ENCODE data around the gene GALT. TPM values are rescaled to one million over a fixed set of nuclear protein-coding genes. Genes with fewer than 3 reads are reported as not detected.

The GALT gene
- total RNA-seq, 4 donors from 2014 or later = 8.1 to 23.6 (median 20.0) TPM

GRCh38 chr9:34659592-34660253, 13.2 kb downstream of the GALT start:
- in situ Hi-C loops (cut with MboI; ENCODE audit: low sequenced_read_pairs in 4 of 4) (loop anchor here in 1 of 4 donors (25.0 kb wide), 1 partner anchor 428 kb away; the partner anchor contains the start of genes FANCG and PIGO), intact Hi-C loops (cut with DNase I; ENCODE audit: low total_unique reads) (no loop called here)
- Histone ChIP-seq H3K4me1 (peaks cover 7 to 9% of the 10 kb centered on the region in 2 donors), H3K27me3 (no peaks in the 10 kb centered on the region), H3K9me3 (no peaks in the 10 kb centered on the region), H3K36me3 (peaks cover 0 to 6% of the 10 kb centered on the region in 2 donors), H3K27ac (no peak overlapping the region), H3K4me3 (no peak overlapping the region)
- no peak for DNase-seq
- TF ChIP-seq CTCF (IDR thresholded peaks at IDR 0.05 in 4 of 5, conservative IDR thresholded peaks at IDR 0.05 in 1 of 5) = no peak
- TF ChIP-seq POLR2A (IDR thresholded peaks at IDR 0.05) = no peak
- ATAC-seq = no peak

GRCh38 chr9:34662526-34663302, 16.2 kb downstream of the GALT start, which contains the start of gene CCL27:
Gene CCL27, minus strand, starts transcription at chr9:34662657. Its CDS starts 24 bp downstream, at chr9:34662633.
- no peak for TF ChIP-seq CTCF (IDR thresholded peaks at IDR 0.05 in 4 of 5, conservative IDR thresholded peaks at IDR 0.05 in 1 of 5)
- TF ChIP-seq POLR2A (IDR thresholded peaks at IDR 0.05) = no peak
- Histone ChIP-seq H3K36me3 (peaks cover 0 to 6% of the 10 kb centered on the region in 2 donors), H3K4me3 (no peak within 1 kb of the TSS), H3K27ac (peak within 1 kb of the TSS in 1 of 4 donors; percentile 99), H3K4me1 (peaks cover 0 to 4% of the 10 kb centered on the region in 2 donors), H3K9me3 (no peaks in the 10 kb centered on the region), H3K27me3 (no peaks in the 10 kb centered on the region)
- DNase-seq (no peak), ATAC-seq (no peak)
- intact Hi-C loops (cut with DNase I; ENCODE audit: low total_unique reads) = no loop called here
- in situ Hi-C loops (cut with MboI; ENCODE audit: low sequenced_read_pairs in 4 of 4) = loop anchor here in 1 of 4 donors (25.0 kb wide), 1 partner anchor 425 kb away; the partner anchor contains the start of genes FANCG and PIGO

GRCh38 chr9:34663303-34663605, 16.8 kb downstream of the GALT start:
- Histone ChIP-seq H3K4me1 (peaks cover 0 to 4% of the 10 kb centered on the region in 2 donors), H3K27me3 (no peaks in the 10 kb centered on the region), H3K4me3 (no peak overlapping the region), H3K27ac (peak overlapping the region in 1 of 4 donors; percentile 99), H3K36me3 (peaks cover 0 to 6% of the 10 kb centered on the region in 2 donors), H3K9me3 (no peaks in the 10 kb centered on the region)
- TF ChIP-seq CTCF (IDR thresholded peaks at IDR 0.05 in 4 of 5, conservative IDR thresholded peaks at IDR 0.05 in 1 of 5) = no peak
- intact Hi-C loops (cut with DNase I; ENCODE audit: low total_unique reads) (no loop called here), in situ Hi-C loops (cut with MboI; ENCODE audit: low sequenced_read_pairs in 4 of 4) (loop anchor here in 1 of 4 donors (25.0 kb wide), 1 partner anchor 424 kb away; the partner anchor contains the start of genes FANCG and PIGO)
- no peak for ATAC-seq
- DNase-seq = no peak

GRCh38 chr9:34664281-34665066, 18.0 kb downstream of the GALT start:
- DNase-seq (peak; percentile 60 to 75), ATAC-seq (peak; percentile 59)
- Histone ChIP-seq H3K4me3 (peak overlapping the region; percentile 76 to 98 (median 86)), H3K4me1 (peaks cover 0 to 4% of the 10 kb centered on the region in 2 donors), H3K36me3 (peaks cover 0 to 6% of the 10 kb centered on the region in 2 donors), H3K27me3 (no peaks in the 10 kb centered on the region), H3K9me3 (no peaks in the 10 kb centered on the region), H3K27ac (peak overlapping the region; percentile 91 to 100 (median 98))
- in situ Hi-C loops (cut with MboI; ENCODE audit: low sequenced_read_pairs in 4 of 4) (loop anchor here in 1 of 4 donors (25.0 kb wide), 1 partner anchor 423 kb away; the partner anchor contains the start of genes FANCG and PIGO), intact Hi-C loops (cut with DNase I; ENCODE audit: low total_unique reads) (loop anchor here (1.0 to 5.0 kb wide), 3 partner anchors 12 to 323 kb away; partner anchors contain the start of genes DNAJB5 and IL11RA)
- TF ChIP-seq CTCF (IDR thresholded peaks at IDR 0.05 in 4 of 5, conservative IDR thresholded peaks at IDR 0.05 in 1 of 5) (peak; percentile 65 to 90 (median 67)), POLR2A (IDR thresholded peaks at IDR 0.05) (no peak)
